A549 (cell line): ENCODE data around the gene UHRF1.

Experiments used
- CEBPB ChIP-seq, 2 experiments: fragments of >200 bp in 1 of 2; sonication (Bioruptor Twin) in 1 of 2; formaldehyde crosslinking in 1 of 2; IDR thresholded peaks; 2 replicates each; pipeline ENCODE4 v1.6.1; 2012 to 2016
- CTCF ChIP-seq: fragments of >200 bp; sonication (Bioruptor Twin); formaldehyde crosslinking; IDR thresholded peaks from 3 replicates; pipeline ENCODE4 v1.5.1; 2016
- MAX ChIP-seq: IDR thresholded peaks from 2 replicates; pipeline ENCODE4 v1.6.1; 2012
- POLR2A ChIP-seq: IDR thresholded peaks from 2 replicates; pipeline ENCODE4 v1.6.1; 2012; ENCODE audit warnings: mild to moderate bottlenecking, low read length
- RAD21 ChIP-seq, 2 experiments: fragments of >200 bp in 1 of 2; sonication (Bioruptor Twin) in 1 of 2; formaldehyde crosslinking in 1 of 2; IDR thresholded peaks in 1 of 2; conservative IDR thresholded peaks in 1 of 2; 2 replicates in 1 of 2; 3 replicates in 1 of 2; pipeline ENCODE4 v1.6.1; 2012 to 2018; ENCODE audit warnings: inconsistent platforms in 1 of 2

GRCh38 chr19:4984106-4984380 is 74.7 kb downstream of the UHRF1 start:
- TF ChIP-seq CEBPB (IDR thresholded peaks at IDR 0.05), result no peak
- TF ChIP-seq CTCF, result no peak
- TF ChIP-seq POLR2A, result no peak
- TF ChIP-seq MAX, result no peak
- no peak for TF ChIP-seq RAD21 (conservative IDR thresholded peaks at IDR 0.05 in 1 of 2, IDR thresholded peaks at IDR 0.05 in 1 of 2)
